ENCODE results near the gene SRGAP2B. TPM values are rescaled to one million over a fixed set of nuclear protein-coding genes. Genes with fewer than 3 reads are reported as not detected.
"Not testable (repeated sequence)": the region's sequence is repeated elsewhere in the genome, so short reads cannot be mapped to it uniquely, and the experiment has no call there.

Gene SRGAP2B
- total RNA-seq, 1 experiment from 2014 or later: 13.5 TPM

DNA sequence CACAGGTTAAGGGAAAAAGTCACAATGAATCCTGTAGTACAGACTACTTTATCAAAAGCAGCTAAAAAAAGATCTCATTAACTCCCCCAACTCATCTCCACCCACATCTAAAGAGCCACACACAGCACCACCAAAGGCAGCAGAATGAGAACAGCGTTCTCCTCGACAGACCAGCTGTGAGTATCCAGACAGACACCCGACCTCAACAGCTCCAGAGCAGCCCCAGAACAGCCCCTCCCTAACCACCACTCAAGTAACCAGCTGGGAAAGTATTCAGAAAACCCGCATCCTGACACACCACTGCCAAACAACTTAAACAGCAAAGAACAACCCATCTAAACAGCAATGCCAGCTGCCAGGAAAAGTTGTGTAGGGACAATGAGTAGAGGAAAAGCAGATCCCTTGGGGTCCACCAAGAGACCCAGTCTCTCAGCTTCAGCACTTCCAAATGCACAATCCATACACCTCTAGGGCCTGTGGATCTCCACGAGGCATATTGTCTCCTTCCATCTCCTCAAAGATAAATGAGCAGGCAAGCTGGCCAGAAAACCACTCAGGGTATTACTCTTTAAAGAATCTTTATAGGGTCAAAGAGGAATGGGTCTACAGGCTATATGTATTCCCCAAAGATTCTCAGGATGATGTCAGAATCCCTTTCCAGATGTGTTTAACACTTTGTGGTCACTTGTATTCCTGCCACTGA lies 49.4 kb downstream of the SRGAP2B start:
- DNase-seq (ENCODE audit: low spot score): not testable (repeated sequence)

DNA sequence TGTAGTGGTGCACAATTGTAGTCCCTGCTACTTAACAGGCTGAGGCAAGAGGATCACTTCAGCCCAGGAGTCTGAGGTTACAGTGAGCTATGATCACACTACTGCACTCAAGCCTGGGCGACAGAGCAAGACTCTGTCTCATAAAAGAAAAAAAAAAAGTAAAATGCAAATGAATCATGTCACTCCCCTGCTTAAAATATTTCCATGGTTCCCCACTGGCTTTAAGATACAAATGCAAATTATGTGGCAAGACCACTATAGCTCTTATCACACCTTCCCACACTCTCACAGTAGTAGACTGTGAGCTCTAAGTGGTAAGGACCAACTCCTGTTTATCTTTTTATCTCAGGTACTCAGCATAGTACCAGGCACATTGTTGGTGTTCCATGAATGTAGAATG lies 53.6 kb downstream of the SRGAP2B start:
- DNase-seq (ENCODE audit: low spot score): not testable (repeated sequence)

DNA sequence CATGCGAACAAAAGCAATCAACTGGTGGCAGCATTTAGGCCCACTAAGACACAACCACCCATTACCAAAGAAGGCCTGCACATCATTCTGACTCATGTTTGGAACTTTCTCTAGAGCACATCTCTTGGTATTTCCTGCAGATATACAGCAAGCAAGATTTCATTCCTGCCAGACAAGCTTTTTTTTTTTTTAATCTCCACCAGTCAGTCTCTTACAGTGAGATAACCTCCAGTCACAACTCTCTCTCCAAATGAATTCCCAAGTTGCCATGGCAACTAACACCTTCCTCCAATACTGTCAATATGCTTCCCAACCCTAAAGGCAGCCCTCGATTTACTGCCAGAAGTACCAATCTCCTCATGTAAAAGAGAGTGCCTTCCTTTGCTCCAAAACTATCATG lies 59.1 kb downstream of the SRGAP2B start:
- not testable (repeated sequence) for DNase-seq (ENCODE audit: low spot score)

DNA sequence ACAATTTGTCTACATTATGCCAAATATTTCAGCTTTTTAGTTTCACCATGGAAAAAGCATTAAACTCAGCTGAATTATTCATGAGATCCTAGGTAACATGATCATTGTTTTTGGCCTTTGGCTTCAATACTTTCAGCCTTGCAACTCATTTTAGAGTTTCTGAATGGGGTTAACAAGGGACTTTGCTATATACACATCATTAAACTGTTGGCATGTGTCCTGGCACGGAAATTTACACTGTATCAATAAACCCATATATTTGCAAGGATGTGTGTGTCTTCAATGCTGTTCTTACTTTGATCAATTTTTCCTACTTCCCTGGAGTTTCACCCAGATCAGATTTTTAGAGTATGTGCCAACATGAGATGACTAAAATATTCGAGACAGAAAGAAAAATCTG lies 61.6 kb downstream of the SRGAP2B start:
- not testable (repeated sequence) for DNase-seq (ENCODE audit: low spot score)

DNA sequence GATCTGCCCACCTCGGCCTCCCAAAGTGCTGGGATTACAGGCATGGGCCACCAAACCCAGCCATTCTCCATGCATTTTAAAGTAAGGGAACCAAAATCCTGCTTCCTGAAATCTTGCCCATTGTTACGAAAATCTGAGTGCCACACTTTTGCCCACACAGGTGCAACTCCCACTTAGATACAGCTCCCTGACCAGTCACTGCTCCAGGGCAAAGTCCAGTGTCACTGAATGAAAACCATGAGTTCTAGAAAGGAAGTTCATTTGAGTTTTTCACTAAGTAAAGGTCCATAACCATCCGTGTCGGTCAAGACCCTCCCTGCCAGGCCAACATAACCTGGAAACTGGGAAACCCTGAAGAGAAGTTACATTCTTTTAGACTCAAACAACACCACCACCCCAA lies 67.9 kb downstream of the SRGAP2B start:
- DNase-seq (ENCODE audit: low spot score): not testable (repeated sequence)

DNA sequence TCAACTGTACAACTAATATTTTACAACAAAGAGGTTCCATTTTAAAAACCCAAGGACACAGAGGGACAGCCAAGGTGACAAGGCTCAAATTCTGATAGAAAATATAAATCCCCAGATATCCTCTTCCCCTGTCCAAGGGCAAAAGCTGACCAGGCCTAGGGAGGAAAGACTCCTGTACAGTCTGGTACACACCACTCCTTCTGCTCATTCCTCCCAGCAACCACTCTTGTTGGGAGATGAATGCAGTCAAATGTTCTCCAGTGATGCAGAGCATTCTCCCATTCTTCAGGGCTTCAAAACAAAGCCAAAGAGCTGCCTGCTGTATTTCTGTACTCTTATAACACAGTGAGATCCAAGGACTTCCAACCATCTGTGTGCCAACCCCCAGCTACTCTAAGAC lies 69.8 kb downstream of the SRGAP2B start:
- DNase-seq (ENCODE audit: low spot score): not testable (repeated sequence)

DNA sequence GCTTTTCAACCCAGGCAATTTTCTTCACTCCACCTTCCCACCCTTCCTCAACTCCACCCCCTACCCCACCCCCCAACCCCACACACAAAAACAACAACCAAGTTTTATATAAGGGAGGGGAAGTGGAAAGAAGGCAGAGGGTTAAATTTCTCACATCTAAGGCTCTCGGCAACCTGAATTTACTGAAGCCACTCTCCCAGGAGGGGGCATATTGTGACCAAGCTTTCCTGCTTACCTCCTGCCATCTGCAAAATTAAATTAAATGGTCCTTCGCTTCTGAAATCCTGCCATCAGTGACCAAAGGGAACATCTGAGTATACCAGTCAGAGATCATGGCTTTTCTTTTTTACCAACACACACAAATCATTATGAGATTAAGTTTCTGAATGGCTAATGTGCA lies 72.9 kb downstream of the SRGAP2B start:
- not testable (repeated sequence) for DNase-seq (ENCODE audit: low spot score)

DNA sequence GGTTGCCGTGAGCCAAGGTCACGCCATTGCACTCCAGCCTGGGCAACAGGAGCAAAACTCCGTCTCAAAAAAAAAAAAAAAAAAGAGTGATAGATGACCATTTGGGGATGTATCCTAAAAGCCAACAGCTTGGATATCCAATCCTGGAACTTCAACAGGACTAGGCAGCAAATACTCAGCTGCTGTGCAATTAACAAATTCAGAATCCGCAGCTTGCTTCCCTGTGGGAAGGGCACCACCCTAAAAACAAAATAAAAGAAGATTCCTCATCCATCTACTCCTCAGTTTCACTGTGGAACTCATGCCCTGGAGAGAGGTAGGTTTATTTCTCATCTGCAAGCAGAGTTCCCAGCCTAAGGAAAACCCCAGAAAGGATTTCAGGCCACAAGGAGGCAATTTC lies 73.4 kb downstream of the SRGAP2B start:
- DNase-seq (ENCODE audit: low spot score): not testable (repeated sequence)

DNA sequence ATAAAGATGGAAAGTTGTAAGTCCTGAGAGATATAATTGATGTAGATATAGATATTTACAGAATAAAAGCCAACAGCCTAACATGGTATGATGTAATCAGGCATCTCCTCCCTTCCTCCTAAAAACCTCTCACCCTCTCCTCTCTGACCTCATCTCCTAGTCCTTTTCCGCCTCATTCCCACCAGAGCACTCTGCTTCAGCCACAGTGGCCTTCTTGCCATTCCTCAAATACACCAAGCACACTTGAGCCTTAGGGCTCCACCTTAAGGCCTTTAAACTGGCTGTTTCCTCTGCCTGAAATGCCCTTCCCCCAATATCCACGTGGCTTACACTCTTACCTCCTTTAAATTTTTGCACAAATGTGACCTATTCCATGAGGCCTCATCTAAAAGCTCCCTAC lies 75.4 kb downstream of the SRGAP2B start:
- not testable (repeated sequence) for DNase-seq (ENCODE audit: low spot score)

DNA sequence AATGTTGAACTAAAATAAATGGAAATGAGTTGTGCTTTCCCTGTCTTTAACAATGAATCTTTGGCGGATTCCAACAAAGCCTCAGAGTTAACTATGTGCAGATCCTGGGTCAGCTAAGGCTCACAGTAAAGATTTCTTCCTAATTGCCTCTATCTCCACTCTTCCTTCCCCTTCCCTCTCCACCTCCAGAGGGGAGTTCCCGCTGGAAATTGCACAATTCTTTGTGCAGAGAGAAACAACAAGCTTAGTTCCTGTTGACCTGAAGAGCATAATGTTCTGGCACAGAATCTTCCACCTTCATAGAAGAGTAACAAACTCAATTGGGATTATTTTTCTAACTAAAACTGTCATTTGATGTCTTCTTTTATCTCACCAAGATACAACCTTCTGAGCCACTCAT lies 77.4 kb downstream of the SRGAP2B start:
- not testable (repeated sequence) for DNase-seq (ENCODE audit: low spot score)

DNA sequence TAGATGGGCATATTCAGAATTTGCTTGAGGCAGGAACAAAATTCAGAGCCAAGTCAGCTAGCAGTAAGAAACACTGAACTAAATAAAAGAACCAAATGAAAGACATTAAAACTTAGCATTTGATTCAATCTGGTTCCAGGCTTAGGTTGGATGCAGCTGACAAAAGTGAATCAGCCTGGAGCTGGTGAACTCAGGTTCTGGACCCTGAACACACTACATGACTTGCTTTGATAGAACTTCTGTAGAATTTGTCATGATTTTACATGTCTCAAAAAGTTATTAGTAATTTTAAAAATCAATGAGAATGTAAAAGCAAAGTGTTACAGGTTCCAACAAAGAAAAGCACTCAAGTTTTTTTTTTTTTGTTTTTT lies 78.7 kb downstream of the SRGAP2B start:
- not testable (repeated sequence) for DNase-seq (ENCODE audit: low spot score)

DNA sequence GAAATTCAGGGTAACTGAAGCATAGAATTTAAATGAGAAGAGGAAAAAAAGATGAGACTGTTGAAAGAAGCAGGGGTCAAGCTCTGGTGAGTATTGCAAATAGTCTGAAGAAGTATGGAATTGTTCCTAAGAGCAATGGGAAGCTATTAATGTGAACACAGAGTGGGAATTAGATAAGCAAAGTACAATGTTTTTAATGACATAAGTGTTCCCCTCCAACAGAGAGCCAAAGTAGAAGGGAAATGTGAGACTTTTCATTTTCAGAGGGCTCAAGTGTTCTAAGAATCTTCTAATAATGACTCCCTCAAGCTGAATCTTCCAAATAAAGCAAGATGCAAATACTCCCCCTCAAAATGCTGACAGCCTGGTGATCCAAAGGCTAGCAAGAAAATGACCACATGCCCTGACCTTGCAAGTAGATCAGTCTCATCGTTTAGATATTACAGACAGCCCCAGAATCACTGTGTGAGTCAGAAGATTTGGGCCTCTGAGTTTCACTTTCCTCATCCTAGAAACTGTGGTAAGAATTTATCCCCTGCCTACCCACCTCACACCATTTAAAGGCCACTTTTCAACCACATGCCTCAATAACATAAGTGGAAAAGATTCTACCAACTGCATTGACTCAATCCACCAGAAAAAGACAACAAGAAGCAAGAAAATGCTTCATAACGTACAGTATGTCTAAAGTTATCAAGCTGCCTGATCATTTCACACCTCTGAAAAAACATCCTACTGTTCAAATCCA lies 79.2 kb downstream of the SRGAP2B start:
- DNase-seq (ENCODE audit: low spot score): not testable (repeated sequence)

DNA sequence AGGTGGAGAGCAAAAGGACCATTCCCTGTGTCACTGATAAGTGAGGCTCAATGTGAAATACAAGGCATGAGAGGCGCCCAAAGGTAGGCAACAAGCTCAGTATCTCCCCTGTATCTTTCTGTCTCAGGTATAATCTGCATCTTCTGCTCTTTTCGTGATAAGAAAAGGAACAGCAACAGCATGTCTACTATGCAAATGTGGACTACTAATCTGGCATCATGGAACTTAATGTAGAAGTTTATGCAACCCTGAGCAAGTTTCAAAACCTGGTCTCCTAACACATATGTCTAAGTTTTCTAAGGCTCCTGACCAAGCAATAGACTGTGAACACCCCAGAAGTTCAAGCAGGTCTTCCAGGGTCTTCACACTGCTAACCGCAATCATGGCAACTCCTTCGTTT lies 81.8 kb downstream of the SRGAP2B start:
- DNase-seq (ENCODE audit: low spot score): not testable (repeated sequence)

DNA sequence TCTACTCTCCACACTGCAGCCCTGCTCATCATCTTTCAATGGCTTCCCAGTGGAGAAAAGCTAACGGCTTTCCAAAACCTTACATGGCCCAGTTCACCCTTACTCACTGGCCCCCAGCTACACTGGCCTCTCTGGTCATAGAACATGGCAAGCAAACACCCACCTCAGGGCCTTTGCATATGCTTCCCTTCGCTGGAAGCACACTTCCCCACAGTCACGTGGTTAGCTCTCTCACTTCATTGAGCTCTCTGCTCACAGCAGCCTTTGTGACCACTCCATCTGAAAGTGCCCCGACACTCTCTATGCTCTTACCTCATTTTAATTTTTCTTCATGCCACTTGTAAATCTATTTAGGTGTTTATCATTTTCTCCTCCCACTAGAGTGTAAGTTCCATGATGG lies 83.3 kb downstream of the SRGAP2B start:
- DNase-seq (ENCODE audit: low spot score): not testable (repeated sequence)

DNA sequence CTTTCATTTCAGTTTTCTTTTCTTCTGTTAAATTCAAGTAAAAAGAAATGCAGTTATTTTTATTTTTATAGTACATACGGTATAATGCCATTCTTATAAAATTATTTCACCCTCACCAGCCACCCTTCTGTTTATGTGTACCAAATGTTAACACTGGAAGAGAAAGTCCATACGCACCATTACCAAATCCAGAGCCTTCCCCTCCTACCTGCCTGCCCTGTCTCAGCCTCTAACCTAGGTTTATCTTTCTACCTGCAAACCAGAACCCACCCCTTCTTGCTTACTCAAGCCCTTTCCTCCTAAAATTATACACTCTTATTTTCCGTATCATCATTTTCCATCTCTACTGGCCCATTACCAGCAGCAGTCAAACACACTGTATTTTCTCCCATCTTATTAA lies 84.5 kb downstream of the SRGAP2B start:
- DNase-seq (ENCODE audit: low spot score): not testable (repeated sequence)

DNA sequence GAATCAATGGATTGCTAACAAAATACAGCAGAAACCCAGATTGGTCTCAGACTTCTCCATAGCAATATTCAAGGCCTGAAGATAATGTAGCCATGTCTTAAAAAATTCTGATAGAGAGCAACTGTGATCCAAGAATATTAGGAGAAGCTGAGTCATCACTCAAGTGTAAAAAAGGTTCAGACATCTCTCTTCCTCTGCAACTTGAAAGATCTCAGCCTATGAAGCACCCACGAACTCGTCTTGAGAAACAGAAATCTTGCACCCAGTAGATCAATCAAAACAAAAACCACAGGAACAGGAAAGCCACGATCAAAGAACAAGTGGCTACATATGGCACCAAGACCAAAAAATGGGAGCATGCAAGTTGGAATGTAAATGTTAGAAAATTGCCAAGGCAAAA lies 85.2 kb downstream of the SRGAP2B start:
- not testable (repeated sequence) for DNase-seq (ENCODE audit: low spot score)

DNA sequence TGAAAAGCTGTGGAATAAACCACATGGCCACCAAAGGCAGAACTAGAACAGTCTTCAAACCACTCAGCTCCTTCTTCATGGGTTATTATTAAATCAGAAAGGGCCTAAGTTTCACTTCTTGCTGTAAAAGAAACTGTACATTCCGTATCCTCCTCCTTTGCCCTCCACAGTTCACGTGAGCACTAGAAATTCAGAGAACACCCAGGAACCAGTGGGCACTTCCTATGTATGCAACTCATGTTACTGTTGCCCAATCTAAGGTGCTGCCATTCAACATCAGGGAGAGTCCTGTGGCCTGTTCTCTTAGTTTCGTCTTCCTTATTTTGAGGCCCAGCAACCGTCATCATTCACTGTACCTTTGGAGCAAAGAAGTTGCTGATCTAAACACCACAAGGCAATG lies 86.7 kb downstream of the SRGAP2B start:
- not testable (repeated sequence) for DNase-seq (ENCODE audit: low spot score)

DNA sequence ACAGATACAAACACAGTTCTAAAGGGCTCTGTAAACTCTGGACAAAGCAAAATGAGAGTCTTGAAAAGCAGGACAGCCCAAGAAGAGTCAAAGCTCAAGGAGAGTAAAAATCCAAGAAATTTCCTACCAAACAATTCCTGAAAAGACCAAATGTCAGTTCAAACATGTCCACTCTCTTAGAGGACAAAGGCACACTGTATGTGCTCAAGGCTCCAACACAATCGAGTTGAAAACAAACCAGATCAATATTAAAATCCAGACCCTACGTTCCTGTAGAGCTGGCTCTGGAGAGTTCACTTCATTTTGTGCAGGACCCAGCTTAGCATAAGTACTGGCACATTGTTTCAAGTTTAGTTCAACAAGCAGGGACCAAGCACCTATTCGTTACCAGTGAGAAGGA lies 90.0 kb downstream of the SRGAP2B start:
- not testable (repeated sequence) for DNase-seq (ENCODE audit: low spot score)

DNA sequence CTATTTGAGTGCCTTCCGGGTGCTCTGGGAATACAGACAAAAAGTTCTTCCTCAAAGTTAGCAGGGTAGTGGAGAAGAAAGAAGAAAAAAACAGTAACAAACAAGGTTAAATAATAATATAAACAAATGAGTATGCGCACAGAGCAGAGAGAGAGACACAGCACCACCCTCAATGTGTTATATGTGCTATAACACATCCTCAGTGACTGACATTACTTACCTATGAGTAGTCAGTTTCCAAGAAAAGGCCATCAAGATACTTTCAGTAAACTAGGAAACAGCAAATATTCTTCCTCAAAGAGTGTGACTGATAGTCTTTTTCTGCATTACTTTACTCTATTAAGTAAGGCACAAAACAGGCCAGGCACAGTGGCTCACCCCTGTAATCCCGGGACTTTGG lies 93.7 kb downstream of the SRGAP2B start:
- DNase-seq (ENCODE audit: low spot score): not testable (repeated sequence)

DNA sequence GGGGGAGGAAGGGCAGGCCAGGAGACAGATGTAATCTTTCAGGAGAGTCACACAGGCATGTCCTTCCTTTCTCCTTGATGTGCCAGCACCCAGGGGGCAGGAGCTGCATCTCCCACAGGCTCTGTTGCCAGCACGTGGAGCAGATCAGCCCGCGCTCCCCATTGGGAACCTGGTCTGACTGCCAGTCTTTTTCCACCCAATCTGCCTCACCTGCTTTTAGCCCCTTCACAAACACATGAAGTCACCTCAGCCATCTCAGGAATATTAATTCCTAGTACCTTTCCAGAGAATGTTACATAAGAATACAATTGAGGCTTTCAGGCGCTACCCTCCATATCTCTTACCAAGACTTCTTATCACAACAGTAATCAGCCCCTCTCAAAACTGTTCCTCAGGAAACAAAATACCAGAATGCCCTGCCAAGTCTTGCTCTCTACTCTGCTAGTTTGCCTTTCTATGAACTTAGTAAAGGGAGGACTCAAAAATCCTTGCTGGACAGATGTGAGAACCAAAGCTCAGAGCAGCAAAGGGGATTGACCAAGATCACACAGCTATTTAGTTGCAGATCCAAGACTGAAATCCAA lies 94.3 kb downstream of the SRGAP2B start:
- not testable (repeated sequence) for DNase-seq (ENCODE audit: low spot score)

DNA sequence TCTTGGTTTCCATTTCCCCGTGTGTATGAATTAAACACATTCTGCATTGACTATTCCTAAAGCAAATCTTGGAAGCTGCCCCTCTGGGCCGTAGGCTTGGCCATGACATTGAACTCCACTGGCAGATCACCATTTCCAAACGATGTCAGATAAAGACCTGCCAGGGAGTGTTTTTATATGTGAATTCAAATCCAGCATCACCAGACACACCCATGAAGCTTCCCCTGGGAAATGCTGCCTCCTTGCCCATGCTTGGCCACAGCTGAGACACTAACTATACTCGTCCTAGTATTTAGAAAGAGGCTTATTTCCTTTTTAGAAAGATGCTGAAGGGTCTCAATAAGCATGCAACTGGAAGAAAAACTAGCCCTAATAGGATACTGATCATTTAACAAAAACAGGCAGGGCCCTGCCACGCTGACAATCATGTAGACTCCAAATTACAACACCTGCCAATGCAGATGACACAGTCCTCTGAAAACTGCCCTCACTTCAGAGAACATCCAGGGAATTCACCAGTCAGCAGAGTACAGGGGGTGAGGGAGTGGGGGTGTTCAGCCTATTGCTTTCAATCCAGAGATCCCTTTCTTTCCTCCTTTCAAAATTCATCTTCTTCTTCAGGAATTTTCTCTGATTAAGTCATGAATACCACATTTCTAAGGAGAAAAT lies 94.9 kb downstream of the SRGAP2B start:
- DNase-seq (ENCODE audit: low spot score): not testable (repeated sequence)

DNA sequence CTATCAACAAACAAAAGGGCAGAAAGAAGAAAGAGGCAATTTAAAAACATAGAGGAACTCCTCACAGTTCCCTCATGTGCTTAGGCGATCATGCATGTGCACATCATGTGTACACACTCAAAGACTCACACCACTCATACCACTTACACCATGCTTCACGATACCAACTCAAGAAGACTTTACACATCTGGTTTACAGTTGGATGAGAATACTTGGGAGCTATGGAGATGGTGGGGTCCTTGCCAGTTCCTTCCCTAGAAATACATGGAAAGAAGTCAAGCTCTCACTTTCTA lies 96.2 kb downstream of the SRGAP2B start:
- DNase-seq (ENCODE audit: low spot score): not testable (repeated sequence)

Measured in HT-29 (cell line).